Thyroid gland (tissue), 4 donors: ENCODE measurements around the gene NDUFA12.

ENCODE experiments used
- POLR2A ChIP-seq, 2 donors: fragments of 450-650 bp; IDR thresholded peaks; one replicate each; pipeline ENCODE4 v1.6.1; 2017; ENCODE audit warnings: antibody characterized with exemption in 2 of 2, mild to moderate bottlenecking in 2 of 2, moderate library complexity in 1 of 2
- TF ChIP-seq, protein P1 (sequence below), 6 experiments: fragments of 200-600 bp in 3 of 6; fragments of 450-650 bp in 3 of 6; sonication (generic) in 3 of 6; IDR thresholded peaks; one replicate each; pipeline ENCODE4 v1.5.1; 2016 to 2019; ENCODE audit warnings: antibody characterized with exemption in 6 of 6, mild to moderate bottlenecking in 2 of 6, inconsistent platforms in 1 of 6, moderate library complexity in 1 of 6

DNA sequence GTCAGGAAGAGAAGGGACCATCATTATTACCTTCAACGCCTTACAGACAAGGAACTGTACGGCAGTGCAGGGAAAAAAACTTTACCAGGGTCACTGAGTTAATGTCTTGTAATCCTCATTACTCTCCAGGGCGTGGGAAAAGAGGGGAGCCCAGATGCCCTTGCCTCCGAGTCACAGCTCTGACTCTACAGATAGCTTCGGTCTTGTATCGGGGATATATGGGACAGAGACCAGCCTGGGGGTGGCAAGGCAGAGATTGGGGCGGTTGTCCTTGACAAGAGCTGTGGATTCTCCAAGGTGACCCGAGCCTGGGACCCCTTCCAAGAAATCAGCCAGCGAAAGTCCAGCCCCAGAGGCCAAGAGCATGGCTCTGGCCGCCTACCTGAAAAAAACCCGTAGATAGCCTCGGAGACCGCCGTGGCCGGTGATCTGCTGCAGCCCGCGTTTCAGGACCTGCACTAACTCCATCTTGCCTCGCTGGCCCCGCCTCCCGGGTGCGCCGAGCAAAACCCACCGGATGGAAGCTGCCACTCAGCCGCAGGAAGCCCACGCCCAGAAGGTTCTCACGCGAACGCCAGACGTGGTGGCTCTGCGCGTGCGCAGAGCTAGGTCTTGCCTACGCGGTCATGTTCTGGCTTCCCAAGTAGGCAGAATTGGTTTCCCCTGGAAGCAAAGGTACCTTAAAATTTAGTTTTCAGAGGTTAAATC, at the start of gene NDUFA12:
- TF ChIP-seq, protein P1, sequence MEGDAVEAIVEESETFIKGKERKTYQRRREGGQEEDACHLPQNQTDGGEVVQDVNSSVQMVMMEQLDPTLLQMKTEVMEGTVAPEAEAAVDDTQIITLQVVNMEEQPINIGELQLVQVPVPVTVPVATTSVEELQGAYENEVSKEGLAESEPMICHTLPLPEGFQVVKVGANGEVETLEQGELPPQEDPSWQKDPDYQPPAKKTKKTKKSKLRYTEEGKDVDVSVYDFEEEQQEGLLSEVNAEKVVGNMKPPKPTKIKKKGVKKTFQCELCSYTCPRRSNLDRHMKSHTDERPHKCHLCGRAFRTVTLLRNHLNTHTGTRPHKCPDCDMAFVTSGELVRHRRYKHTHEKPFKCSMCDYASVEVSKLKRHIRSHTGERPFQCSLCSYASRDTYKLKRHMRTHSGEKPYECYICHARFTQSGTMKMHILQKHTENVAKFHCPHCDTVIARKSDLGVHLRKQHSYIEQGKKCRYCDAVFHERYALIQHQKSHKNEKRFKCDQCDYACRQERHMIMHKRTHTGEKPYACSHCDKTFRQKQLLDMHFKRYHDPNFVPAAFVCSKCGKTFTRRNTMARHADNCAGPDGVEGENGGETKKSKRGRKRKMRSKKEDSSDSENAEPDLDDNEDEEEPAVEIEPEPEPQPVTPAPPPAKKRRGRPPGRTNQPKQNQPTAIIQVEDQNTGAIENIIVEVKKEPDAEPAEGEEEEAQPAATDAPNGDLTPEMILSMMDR (IDR thresholded peaks at IDR 0.05): no peak
- TF ChIP-seq POLR2A (IDR thresholded peaks at IDR 0.05): peak in 1 of 2 donors; percentile 86
